SK-MEL-5 (cell line): Measurements from ENCODE around the gene BAG2. TPM values are rescaled to one million over a fixed set of nuclear protein-coding genes. Genes with fewer than 3 reads are reported as not detected.

Experiments
- DNase-seq: peaks from one replicate; pipeline ENCODE4 v3.0.0-alpha.2; 2016; ENCODE audit warnings: low read depth, low spot score
- in situ Hi-C: cut with HindIII; loops from 2 replicates; pipeline ENCODE4 v1.10.0; 2016; ENCODE audit warnings: low sequenced_read_pairs, high pct_unique_total_duplicates, low pct_unique_long_range_greater_than_20kb
- total RNA-seq: library from RNA; depleted of rRNA; stranded (reverse); fragments of >200 nt; shearing (Covaris generic); gene quantifications from 2 replicates; pipeline ENCODE4 v1.2.3, GENCODE V29; 2014; rRNA removed

BAG2 gene
- total RNA-seq, 1 experiment from 2014 or later = 7.2 TPM

GRCh38 chr6:57210060-57210459 lies 37.9 kb downstream of the BAG2 start:
- DNase-seq = no peak
- in situ Hi-C loops = no loop called here

- DNase-seq = no peak
- in situ Hi-C loops = no loop called here
Measured at GRCh38 chr6:57215260-57215659, 43.1 kb downstream of the BAG2 start.

GRCh38 chr6:57216235-57217101 lies 44.3 kb downstream of the BAG2 start:
- in situ Hi-C loops = no loop called here
- peak; percentile 66 for DNase-seq

- in situ Hi-C loops = no loop called here
- DNase-seq = no peak
Measured at GRCh38 chr6:57217270-57217669, 45.1 kb downstream of the BAG2 start.

- DNase-seq = no peak
- in situ Hi-C loops = no loop called here
Measured at GRCh38 chr6:57220083-57220703, 48.1 kb downstream of the BAG2 start.

GRCh38 chr6:57221191-57221935 lies 49.2 kb downstream of the BAG2 start:
- peak; percentile 63 for DNase-seq
- in situ Hi-C loops = no loop called here

- in situ Hi-C loops = no loop called here
- peak; percentile 80 for DNase-seq
Measured at GRCh38 chr6:57221936-57222742, 50.0 kb downstream of the BAG2 start, which contains the start of gene RAB23. Gene RAB23 (minus strand): TSS chr6:57222307. CDS start chr6:57210380, 11,927 bp downstream.

DNA sequence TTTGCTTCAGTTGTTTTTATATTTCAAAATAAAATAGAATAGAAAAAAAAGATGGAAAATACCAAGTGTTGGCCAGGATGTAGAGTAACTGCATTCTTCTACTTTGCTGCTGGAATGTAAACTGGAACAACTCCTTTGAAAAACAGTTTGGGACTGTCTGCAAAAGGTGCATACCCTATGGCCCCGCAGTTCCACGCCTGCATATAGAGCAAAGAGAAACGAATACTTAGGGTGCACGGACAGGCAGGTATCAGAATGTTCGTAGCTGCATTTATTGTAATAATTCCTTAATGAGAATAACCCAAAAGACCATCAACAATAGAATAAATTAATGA lies 50.6 kb downstream of the BAG2 start:
- in situ Hi-C loops = no loop called here
- no peak for DNase-seq

DNA sequence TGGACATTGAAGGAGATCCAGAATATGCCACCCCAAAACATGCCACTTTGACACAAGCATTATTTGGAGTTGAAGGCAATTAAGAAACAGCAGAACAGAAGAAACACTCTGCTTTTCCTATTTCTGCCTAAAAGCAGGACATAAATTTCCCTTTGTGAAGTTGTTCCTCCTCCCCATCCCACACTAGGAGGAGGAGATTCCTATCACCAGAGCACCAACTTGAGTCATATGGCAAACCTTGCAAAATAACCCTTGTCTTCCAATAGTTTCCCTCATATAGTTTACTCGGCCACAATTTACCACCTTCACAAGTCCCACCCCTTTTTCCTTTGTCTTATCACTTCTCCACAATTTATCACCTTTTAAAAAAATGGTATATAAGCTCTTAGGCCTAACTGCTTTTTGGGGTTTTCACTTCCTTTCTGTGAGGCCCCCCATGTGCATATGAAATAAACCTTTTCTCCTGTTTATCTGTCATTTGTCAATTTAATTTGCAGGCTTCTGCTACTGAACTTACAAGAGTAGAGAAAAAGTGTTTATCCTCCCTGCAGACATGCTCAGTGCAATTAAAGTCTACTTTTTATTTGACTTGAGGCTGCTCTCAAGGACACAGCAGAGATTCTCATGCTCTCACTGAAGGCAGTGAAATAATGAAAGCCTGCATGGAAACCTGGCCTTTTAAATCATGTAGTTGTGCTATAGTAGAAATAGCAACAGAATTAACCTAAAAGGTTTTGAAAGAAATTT lies 52.8 kb downstream of the BAG2 start:
- in situ Hi-C loops = no loop called here
- DNase-seq = peak; percentile 13

DNA sequence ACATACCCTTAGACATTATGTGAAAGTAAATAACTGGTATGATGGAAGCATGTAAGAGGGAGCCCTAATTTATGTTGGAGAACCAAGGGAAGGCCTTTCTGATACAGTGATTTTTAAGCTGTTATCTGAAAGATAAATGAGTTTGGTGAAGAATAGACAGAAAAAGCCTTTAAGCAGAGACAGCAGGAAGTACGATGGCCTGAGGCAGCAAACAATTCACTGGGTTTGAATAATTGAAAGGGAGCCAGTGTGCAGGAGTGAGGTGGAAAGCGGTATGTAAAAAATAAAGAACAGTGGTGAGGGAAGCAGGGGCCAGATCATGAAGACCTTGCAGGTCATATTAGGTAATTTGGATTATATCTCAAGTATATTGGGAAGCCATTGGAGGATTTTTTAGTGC lies 54.1 kb downstream of the BAG2 start:
- peak; percentile 76 for DNase-seq
- in situ Hi-C loops = no loop called here

Other genes starting within 250 kb of the BAG2 start
- gene BEND6, start 217.2 kb upstream of the BAG2 start, total RNA-seq = 0.59 and 0.63 TPM in 2 replicates
- 9.4 and 10.1 TPM in 2 replicates for gene KIAA1586, start 125.6 kb upstream of the BAG2 start, total RNA-seq
- 33.9 and 41.9 TPM in 2 replicates for gene ZNF451, start 82.1 kb upstream of the BAG2 start, total RNA-seq
- gene RAB23, start 50.0 kb downstream of the BAG2 start, total RNA-seq = 12.8 and 12.9 TPM in 2 replicates
- gene PRIM2, start 145.3 kb downstream of the BAG2 start, total RNA-seq = 28.6 and 29.9 TPM in 2 replicates